Caco-2 (cell line): ENCODE measurements around the gene VLDLR. TPM values are rescaled to one million over a fixed set of nuclear protein-coding genes. Genes with fewer than 3 reads are reported as not detected.

ENCODE experiments used
- BruUV-seq: library from RNA; stranded (reverse); fragments of 400-500 nt; replicated peaks from 2 replicates; lab custom pipeline; 2021; lab: Mats Ljungman, UMichigan
- CTCF ChIA-PET: fragments of 300-600 bp; sonication (Branson Sonifier 250); formaldehyde crosslinking; loops from one replicate; lab custom pipeline; 2022; ENCODE audit warnings: antibody characterized with exemption; lab: Charles Lee
- POLR2A ChIA-PET: fragments of 300-600 bp; sonication (Branson Sonifier 250); formaldehyde crosslinking; loops from one replicate; lab custom pipeline; 2022; ENCODE audit warnings: antibody characterized with exemption; lab: Charles Lee
- DNase-seq, 2 experiments: peaks; one replicate each; pipeline versions ENCODE4 v3.0.0 to v3.0.0-alpha.2; 2020 to 2022
- H3K27me3 ChIP-seq: replicated peaks from 2 replicates; pipeline ENCODE4 v1.6.0; 2011; ENCODE audit warnings: low read length; ENCODE audit not compliant: control insufficient read depth, insufficient read depth
- H3K36me3 ChIP-seq: 2 replicates; pipeline ENCODE4 v1.5.1; 2011; ENCODE audit warnings: low read length; ENCODE audit not compliant: control insufficient read depth, insufficient read depth
- H3K4me1 ChIP-seq: fragments of 250-450 bp; sonication (Bioruptor Pico); 2 replicates; pipeline ENCODE4 v1.5.1; 2020; ENCODE audit warnings: mild to moderate bottlenecking
- H3K4me3 ChIP-seq: 2 replicates; pipeline ENCODE4 v1.5.1; 2011; ENCODE audit warnings: low read depth, mild to moderate bottlenecking, control low read depth, low read length
- H3K9me3 ChIP-seq: fragments of 250-450 bp; sonication (Bioruptor Pico); 2 replicates; pipeline ENCODE4 v1.5.1; 2020; ENCODE audit warnings: mild to moderate bottlenecking, moderate library complexity
- H3K27ac Mint-ChIP-seq: one replicate; pipeline ENCODE4 v1.8.0; 2022; ENCODE audit warnings: mixed read lengths; ENCODE audit not compliant: unreplicated experiment
- H3K27me3 Mint-ChIP-seq: one replicate; pipeline ENCODE4 v1.8.0; 2022; ENCODE audit warnings: mixed read lengths; ENCODE audit not compliant: insufficient read depth, unreplicated experiment
- H3K36me3 Mint-ChIP-seq: one replicate; pipeline ENCODE4 v1.8.0; 2022; ENCODE audit warnings: mild to moderate bottlenecking, mixed read lengths; ENCODE audit not compliant: insufficient read depth, unreplicated experiment
- H3K4me1 Mint-ChIP-seq: one replicate; pipeline ENCODE4 v1.8.0; 2022; ENCODE audit warnings: low read depth, mixed read lengths; ENCODE audit not compliant: unreplicated experiment
- H3K4me3 Mint-ChIP-seq: one replicate; pipeline ENCODE4 v1.8.0; 2022; ENCODE audit warnings: mild to moderate bottlenecking, moderate library complexity, mixed read lengths; ENCODE audit not compliant: unreplicated experiment
- H3K9me3 Mint-ChIP-seq: one replicate; pipeline ENCODE4 v1.8.0; 2022; ENCODE audit warnings: mixed read lengths; ENCODE audit not compliant: unreplicated experiment
- intact Hi-C: fragments of 100-400 bp; cut with micrococcal nuclease; formaldehyde crosslinking; loops from one replicate; pipeline ENCODE4 v1.10.0; 2022; ENCODE audit not compliant: unreplicated experiment
- total RNA-seq: library from RNA; stranded (reverse); gene quantifications from 2 replicates; pipeline ENCODE4 v1.2.3, GENCODE V29; 2022
- TF ChIP-seq, protein P1 (sequence below), 2 experiments: fragments of 200-600 bp in 1 of 2; IDR thresholded peaks; 1 replicate in 1 of 2; 2 replicates in 1 of 2; pipeline versions ENCODE4 v1.5.1 to v1.8.0; 2011 to 2022; ENCODE audit warnings: antibody characterized with exemption in 1 of 2, control low read depth in 1 of 2, inconsistent platforms in 1 of 2, low read depth in 1 of 2, low read length in 1 of 2, mild to moderate bottlenecking in 1 of 2, moderate library complexity in 1 of 2; ENCODE audit not compliant: insufficient read depth in 1 of 2, severe bottlenecking in 1 of 2, unreplicated experiment in 1 of 2

VLDLR gene
- total RNA-seq, 1 experiment from 2014 or later = 42.3 TPM

DNA sequence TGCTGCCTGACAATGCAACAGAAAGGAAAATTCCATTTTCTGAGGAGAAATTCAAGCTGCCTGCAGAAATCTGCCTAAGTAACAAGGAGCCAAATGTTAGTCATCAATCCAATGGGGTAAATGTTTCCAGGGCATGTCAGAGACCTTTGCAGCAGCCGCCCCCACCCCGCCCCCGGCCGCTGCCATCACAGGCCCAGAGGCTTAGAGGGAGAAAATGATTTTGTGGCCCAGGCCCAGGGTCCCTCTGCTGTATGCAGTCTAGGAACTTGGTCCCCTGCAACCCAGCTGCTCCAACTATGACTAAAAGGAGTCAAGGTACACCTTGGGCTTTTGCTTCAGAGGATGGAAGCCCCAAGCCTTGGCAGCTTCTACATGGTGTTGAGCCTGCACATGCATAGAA lies 45.0 kb downstream of the VLDLR start:
- Mint-ChIP-seq H3K4me1 (no peaks in the 10 kb centered on the region), H3K27me3 (no peaks in the 10 kb centered on the region), H3K27ac (no peak overlapping the region), H3K9me3 (peaks cover 7% of the 10 kb centered on the region), H3K4me3 (no peak overlapping the region), H3K36me3 (peaks cover 14% of the 10 kb centered on the region)
- no peak for DNase-seq
- Histone ChIP-seq H3K4me1 (no peaks in the 10 kb centered on the region), H3K4me3 (no peak overlapping the region), H3K36me3 (no peaks in the 10 kb centered on the region), H3K9me3 (0 out of 2 replicates have a peak, but pooled peaks cover 3% of the 10 kb centered on the region), H3K27me3 (no peaks in the 10 kb centered on the region)
- TF ChIP-seq, protein P1, sequence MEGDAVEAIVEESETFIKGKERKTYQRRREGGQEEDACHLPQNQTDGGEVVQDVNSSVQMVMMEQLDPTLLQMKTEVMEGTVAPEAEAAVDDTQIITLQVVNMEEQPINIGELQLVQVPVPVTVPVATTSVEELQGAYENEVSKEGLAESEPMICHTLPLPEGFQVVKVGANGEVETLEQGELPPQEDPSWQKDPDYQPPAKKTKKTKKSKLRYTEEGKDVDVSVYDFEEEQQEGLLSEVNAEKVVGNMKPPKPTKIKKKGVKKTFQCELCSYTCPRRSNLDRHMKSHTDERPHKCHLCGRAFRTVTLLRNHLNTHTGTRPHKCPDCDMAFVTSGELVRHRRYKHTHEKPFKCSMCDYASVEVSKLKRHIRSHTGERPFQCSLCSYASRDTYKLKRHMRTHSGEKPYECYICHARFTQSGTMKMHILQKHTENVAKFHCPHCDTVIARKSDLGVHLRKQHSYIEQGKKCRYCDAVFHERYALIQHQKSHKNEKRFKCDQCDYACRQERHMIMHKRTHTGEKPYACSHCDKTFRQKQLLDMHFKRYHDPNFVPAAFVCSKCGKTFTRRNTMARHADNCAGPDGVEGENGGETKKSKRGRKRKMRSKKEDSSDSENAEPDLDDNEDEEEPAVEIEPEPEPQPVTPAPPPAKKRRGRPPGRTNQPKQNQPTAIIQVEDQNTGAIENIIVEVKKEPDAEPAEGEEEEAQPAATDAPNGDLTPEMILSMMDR (IDR thresholded peaks at IDR 0.05; ENCODE audit: insufficient read depth in 1 of 2, low read depth in 1 of 2, low read length in 1 of 2, severe bottlenecking in 1 of 2, unreplicated experiment in 1 of 2) = no peak
- ChIA-PET CTCF (no interaction called here), POLR2A (no interaction called here)
- intact Hi-C loops = no loop called here
- no TSS peak for BruUV-seq

DNA sequence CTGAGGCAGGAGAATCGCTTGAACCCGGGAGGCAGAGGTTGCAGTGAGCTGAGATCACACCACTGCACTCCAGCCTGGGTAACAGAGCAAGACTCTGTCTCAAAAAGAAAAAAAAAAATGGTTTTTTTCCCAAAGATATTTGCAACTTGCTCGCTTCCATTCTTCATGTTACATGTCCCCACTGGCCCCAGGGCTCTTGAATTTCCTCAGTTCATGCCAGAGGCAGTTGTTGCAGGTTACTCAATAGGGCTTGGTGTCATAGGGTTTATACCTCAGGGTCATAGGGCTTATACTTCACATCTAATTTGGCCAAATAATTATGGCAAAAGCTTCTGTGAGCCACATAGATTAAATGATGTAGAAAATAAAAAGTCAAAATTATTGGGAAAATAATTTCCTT lies 51.6 kb downstream of the VLDLR start:
- DNase-seq = no peak
- Histone ChIP-seq H3K36me3 (no peaks in the 10 kb centered on the region), H3K27me3 (no peaks in the 10 kb centered on the region), H3K4me3 (no peak overlapping the region), H3K9me3 (no peaks in the 10 kb centered on the region), H3K4me1 (no peaks in the 10 kb centered on the region)
- no peak overlapping the region for H3K4me3 Mint-ChIP-seq
- H3K36me3 Mint-ChIP-seq = no peaks in the 10 kb centered on the region
- H3K27ac Mint-ChIP-seq = no peak overlapping the region
- no TSS peak for BruUV-seq
- POLR2A ChIA-PET = no interaction called here
- H3K27me3 Mint-ChIP-seq = no peaks in the 10 kb centered on the region
- TF ChIP-seq, protein P1 (IDR thresholded peaks at IDR 0.05; ENCODE audit: insufficient read depth in 1 of 2, low read depth in 1 of 2, low read length in 1 of 2, severe bottlenecking in 1 of 2, unreplicated experiment in 1 of 2) = no peak
- H3K4me1 Mint-ChIP-seq = no peaks in the 10 kb centered on the region
- H3K9me3 Mint-ChIP-seq = no peaks in the 10 kb centered on the region
- intact Hi-C loops = no loop called here
- CTCF ChIA-PET = no interaction called here

DNA sequence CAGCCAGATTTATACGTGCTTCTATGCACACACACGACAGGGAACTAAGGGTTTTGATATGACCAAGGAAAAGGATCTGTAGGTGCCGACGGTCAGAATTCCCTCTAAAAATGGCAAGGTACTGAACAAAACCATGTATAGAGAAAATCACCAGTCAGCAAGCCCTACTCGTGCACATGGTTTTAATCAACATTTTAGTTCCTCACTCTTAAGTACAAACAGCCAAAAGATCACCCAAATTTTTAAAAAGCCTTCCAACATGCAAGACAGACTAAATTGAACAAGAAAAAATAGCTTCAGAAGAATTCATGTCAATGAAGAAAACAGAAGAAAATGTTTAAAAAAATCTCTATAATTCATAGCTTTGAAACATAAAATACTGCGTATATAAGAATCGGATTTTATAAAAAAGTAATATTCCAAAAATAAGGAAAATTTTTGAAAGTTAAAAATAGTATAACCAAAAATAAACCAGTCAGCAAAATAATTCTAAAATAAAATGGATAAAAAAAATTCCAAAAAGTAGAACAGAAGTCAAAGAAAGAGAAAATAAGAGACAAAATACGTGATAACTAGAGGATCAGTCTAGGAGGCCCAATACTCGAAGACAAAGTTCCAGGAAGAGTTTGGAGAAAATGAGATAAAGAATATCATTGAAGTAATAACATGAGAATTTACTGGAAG lies 52.7 kb downstream of the VLDLR start:
- TF ChIP-seq, protein P1 (IDR thresholded peaks at IDR 0.05; ENCODE audit: insufficient read depth in 1 of 2, low read depth in 1 of 2, low read length in 1 of 2, severe bottlenecking in 1 of 2, unreplicated experiment in 1 of 2) = no peak
- no peaks in the 10 kb centered on the region for H3K9me3 ChIP-seq
- H3K36me3 Mint-ChIP-seq = no peaks in the 10 kb centered on the region
- ChIA-PET CTCF (no interaction called here), POLR2A (no interaction called here)
- no peak for DNase-seq
- no peak overlapping the region for H3K4me3 ChIP-seq
- H3K4me1 Mint-ChIP-seq = no peaks in the 10 kb centered on the region
- H3K27me3 Mint-ChIP-seq = no peaks in the 10 kb centered on the region
- no peaks in the 10 kb centered on the region for H3K27me3 ChIP-seq
- no peak overlapping the region for H3K4me3 Mint-ChIP-seq
- no peaks in the 10 kb centered on the region for H3K9me3 Mint-ChIP-seq
- H3K4me1 ChIP-seq = no peaks in the 10 kb centered on the region
- BruUV-seq = no TSS peak
- no peak overlapping the region for H3K27ac Mint-ChIP-seq
- intact Hi-C loops = no loop called here
- no peaks in the 10 kb centered on the region for H3K36me3 ChIP-seq
